Activated T-cell treated with anti-CD3 and anti-CD28 coated beads, Interleukin-2, amount 50 U/mL, for 72 hours (primary cell): ENCODE measurements around the gene DNAJC22. TPM values are rescaled to one million over a fixed set of nuclear protein-coding genes. Genes with fewer than 3 reads are reported as not detected.
A peak's percentile ranks its signal among the peaks of the same experiment; 100 is the strongest.

Source experiments
- ATAC-seq, 2 donors: fragments of 150-1000 bp; cut with Tn5 transposase; replicated peaks in 1 of 2; 2 replicates each; pipeline ENCODE4 v1.10.0; 2021; ENCODE audit warnings: moderate library complexity in 2 of 2, mild to moderate bottlenecking in 1 of 2
- DNase-seq, 2 donors: peaks; one replicate each; pipeline ENCODE4 v3.0.0; 2021 to 2022; ENCODE audit warnings: mixed read lengths in 1 of 2
- H3K27ac Mint-ChIP-seq: one replicate; pipeline ENCODE4 v1.8.0; 2022; ENCODE audit warnings: mild to moderate bottlenecking, moderate library complexity, mixed read lengths
- H3K27me3 Mint-ChIP-seq: one replicate; pipeline ENCODE4 v1.8.0; 2022; ENCODE audit warnings: low read depth, mixed read lengths
- H3K36me3 Mint-ChIP-seq, 2 donors: one replicate each; pipeline ENCODE4 v1.8.0; 2022; ENCODE audit warnings: mixed read lengths in 2 of 2, mild to moderate bottlenecking in 1 of 2; ENCODE audit not compliant: insufficient read depth in 2 of 2
- H3K4me1 Mint-ChIP-seq: one replicate; pipeline ENCODE4 v1.8.0; 2022; ENCODE audit warnings: low read depth, mixed read lengths
- H3K4me3 Mint-ChIP-seq, 2 donors: one replicate each; pipeline ENCODE4 v1.8.0; 2022; ENCODE audit warnings: mild to moderate bottlenecking in 2 of 2, mixed read lengths in 2 of 2, moderate library complexity in 2 of 2
- H3K9me3 Mint-ChIP-seq, 2 donors: one replicate each; pipeline ENCODE4 v1.8.0; 2022; ENCODE audit warnings: mixed read lengths in 2 of 2
- total RNA-seq, 2 donors: library from RNA; stranded (reverse); gene quantifications; one replicate each; pipeline ENCODE4 v1.2.3, GENCODE V29; 2022

Gene DNAJC22
- total RNA-seq, 2 donors from 2014 or later = 0.05 TPM; not detected in 1

DNA sequence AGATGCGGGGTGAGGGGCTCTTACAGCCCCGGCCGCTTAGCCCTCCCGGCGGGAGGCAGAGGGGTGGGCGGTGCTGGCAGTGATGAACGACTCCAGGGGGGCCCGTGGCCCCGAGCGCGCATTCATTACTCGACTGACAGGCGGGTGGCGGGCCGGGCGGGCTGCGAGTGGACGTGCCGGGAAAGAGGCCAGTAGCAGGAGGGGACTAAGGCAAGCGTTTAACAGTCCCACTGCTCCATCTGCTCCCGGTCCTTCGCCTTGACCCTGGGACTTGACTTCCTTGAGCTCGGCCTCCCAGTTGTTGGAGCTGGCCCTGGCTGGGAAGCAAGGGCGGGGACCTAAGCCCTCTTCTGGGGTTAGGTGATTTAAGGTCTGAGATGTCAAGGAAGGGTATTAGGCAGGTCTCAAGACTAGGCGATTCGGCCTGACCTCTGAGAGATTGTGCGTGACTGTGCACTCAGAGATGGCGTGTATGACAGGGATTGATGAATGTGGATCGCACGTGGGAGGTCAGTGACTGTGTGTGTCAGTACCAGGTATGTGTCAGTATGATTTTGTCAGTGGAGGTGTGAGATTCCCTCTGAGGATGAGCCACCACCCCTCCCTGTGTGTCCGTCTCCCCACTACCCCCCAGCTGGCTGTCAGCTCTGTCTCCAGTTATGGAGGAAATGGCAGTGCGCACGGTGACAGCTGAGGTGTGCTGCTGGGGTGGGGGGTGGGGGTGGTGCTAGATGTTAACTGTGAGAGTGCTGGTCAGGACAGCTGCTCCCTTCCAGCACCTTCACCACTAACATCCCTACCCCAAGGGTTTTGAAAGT is 3.6 kb upstream of the DNAJC22 start:
- Mint-ChIP-seq H3K4me3 (peak overlapping the region; percentile 44 to 78), H3K27ac (no peak overlapping the region), H3K36me3 (no peaks in the 10 kb centered on the region), H3K4me1 (peaks cover 40% of the 10 kb centered on the region), H3K9me3 (no peaks in the 10 kb centered on the region), H3K27me3 (peaks cover 80% of the 10 kb centered on the region)
- DNase-seq = peak; percentile 59 to 69
- ATAC-seq = peak; percentile 65 to 66

DNA sequence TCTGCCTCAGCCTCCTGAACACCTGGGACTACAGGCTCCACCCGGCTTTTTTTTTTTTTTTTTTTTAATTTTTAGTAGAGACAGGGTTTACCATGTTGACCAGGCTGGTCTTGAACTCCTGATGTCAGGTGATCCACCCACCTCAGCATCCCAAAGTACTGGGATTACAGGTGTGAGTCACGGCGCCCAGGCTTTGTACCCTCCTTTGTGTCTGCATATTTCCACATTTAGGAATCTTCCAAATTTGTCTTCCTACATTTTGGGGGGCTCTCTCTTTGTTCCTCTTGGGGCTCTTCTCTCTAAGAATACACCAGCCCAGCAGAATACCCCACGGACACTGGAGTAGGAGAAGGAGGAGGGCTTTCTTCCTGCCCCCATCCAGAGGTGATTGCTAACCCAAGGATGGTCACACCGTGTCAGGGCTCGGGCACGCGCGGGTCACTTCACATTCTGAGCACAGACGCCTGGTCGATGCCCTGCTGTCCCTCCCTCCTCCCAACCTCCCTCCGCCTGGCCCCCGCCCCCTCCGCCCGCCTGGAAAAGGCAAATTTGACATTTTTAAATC is 2.1 kb upstream of the DNAJC22 start:
- H3K36me3 Mint-ChIP-seq = no peaks in the 10 kb centered on the region
- ATAC-seq (no peak), DNase-seq (no peak)
- H3K27ac Mint-ChIP-seq = no peak overlapping the region
- peaks cover 40% of the 10 kb centered on the region for H3K4me1 Mint-ChIP-seq
- H3K4me3 Mint-ChIP-seq = no peak overlapping the region
- H3K27me3 Mint-ChIP-seq = peaks cover 77% of the 10 kb centered on the region
- no peaks in the 10 kb centered on the region for H3K9me3 Mint-ChIP-seq

DNA sequence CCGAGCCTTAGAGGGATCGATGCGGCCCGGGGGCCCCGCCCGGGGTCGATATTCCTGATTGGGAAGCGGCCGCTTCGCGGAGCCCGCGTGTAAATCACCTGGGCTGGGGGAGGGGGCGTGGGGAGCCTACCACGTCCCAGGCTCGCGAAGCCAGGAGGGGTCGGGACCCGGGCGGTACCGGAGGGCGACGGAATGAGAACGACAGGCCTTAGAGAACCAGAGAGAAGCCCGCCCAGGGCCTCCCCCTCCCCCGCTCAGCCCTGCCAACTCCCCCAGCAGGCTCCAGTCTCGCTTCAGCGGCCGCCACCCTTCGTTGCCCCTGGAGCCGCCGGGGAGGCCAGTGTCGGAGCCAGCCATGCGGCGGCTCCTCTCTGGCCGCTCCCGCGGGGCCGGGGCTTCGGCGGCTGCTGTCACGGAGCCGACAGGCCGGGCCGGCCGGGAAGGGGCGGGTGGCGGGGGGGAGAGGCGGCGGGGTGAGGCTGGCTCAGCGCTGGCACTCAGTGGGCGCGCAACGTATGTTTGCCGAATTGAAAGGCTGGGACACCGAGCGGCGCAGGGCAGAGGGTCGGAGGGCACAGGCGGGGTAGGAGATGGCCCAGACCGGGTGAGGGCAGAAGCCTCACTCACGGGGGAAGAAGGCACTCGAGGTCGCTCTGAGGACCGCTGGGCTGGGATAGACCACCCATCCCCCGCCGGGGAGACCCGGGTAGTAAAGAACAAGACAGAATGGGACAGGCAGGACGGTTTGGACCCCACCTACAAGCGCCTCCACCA is 1.4 kb upstream of the DNAJC22 start:
- Mint-ChIP-seq H3K9me3 (no peaks in the 10 kb centered on the region), H3K4me3 (peak overlapping the region; percentile 82 to 86), H3K4me1 (peaks cover 40% of the 10 kb centered on the region), H3K36me3 (no peaks in the 10 kb centered on the region), H3K27me3 (peaks cover 75% of the 10 kb centered on the region), H3K27ac (no peak overlapping the region)
- no peak for DNase-seq
- no peak for ATAC-seq

DNA sequence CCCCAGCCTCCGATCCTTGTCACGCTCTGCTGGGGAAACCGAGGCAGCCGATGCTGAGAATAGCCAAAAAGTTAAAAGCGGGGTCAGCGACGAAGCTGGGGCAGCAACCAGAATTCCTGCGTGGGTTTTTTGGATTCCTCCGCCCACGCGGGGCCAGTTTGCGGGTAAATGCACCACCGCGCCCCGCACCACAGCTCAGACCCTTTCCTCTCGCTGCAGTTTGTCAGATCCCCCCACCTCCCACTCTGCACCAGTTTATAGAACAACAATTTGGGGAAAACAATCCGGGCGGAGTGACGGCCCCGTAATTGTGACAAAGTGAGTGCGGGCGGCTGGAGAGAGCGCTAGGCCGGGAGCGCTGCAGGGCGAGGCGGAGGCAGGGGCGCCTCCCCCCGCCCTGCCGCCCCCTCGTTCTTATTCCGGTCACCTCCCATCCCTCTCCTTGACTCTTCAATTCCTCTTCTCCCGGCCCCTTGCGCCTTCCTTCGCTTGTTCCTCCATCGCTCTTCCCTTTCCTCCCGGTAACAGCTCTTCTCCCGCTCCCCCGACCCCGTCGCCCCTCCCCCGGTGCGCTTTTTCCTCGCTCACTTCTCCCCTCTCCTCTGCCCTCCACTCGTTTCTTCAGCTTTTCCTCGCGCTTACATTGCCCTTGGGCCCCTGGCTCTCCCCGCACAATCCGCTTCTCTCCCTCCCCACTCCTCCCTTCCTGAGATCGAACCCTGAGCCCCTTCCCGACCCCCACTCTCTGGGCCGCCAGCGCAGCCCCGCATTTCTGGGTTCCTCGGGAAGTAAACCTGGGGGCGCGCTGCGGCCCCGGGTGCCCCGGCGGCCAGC is 646 bp upstream of the DNAJC22 start:
- no peak for ATAC-seq
- H3K27me3 Mint-ChIP-seq = peaks cover 75% of the 10 kb centered on the region
- peak overlapping the region; percentile 82 to 86 for H3K4me3 Mint-ChIP-seq
- no peak for DNase-seq
- peaks cover 40% of the 10 kb centered on the region for H3K4me1 Mint-ChIP-seq
- H3K9me3 Mint-ChIP-seq = no peaks in the 10 kb centered on the region
- H3K27ac Mint-ChIP-seq = no peak overlapping the region
- no peaks in the 10 kb centered on the region for H3K36me3 Mint-ChIP-seq

DNA sequence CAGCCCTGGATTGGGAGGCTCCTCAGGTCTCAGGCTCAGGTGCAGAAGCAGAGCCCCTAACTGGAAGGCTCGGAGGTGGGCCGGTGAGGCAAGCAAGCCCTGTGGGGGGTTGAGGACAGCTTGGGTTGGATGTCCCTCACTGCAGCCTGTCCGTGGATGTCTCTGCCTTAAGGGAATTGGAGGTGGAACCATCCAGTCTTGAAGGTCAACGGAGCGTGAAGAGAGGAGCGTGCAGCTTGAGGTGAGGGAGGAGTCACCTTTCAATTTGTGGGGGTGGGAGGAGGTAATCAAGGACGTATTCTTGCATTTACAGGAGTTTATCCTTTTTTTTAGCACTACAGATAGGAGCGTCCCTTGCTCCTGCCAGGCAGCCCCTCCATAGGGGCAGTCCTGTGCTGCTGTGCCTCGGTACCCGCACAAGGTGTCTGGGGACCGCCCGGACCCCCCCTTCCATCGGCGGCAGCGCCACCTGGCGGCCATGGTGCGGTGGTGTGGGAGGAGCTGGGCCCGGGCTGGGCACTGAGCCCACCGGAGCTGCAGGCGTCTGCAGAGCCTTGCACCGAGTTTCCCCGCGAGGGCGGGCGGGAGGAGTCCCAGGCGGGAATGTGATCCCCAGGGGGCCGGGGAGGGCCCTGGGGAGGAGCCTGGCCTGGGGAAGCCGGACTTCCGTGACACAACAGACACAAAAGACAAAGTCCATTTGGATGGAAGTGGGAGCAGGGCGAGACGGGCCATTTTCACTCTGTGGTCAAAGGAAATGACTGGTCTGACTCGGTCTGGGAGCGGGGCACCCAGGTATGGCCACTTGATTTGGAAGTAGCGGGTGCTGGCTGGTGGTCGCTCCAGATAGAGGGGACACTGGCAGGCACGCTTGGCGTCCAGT is 864 bp downstream of the DNAJC22 start:
- ATAC-seq (peak; percentile 69 to 71), DNase-seq (peak; percentile 84 to 85)
- Mint-ChIP-seq H3K36me3 (no peaks in the 10 kb centered on the region), H3K4me1 (peaks cover 40% of the 10 kb centered on the region), H3K27ac (no peak overlapping the region), H3K27me3 (peaks cover 70% of the 10 kb centered on the region), H3K9me3 (no peaks in the 10 kb centered on the region), H3K4me3 (peak overlapping the region; percentile 82 to 86)

DNA sequence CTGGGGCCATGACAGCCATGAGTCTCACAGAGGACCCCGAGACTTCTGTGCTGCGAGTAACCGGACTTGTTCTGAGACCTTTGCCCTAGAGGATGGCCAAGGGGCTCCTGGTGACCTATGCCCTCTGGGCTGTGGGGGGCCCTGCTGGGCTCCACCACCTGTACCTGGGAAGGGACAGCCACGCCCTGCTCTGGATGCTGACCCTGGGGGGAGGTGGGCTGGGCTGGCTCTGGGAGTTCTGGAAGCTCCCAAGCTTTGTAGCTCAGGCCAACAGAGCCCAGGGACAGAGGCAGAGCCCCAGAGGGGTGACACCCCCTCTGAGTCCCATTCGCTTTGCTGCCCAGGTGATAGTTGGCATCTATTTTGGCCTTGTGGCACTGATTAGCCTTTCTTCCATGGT is 2.1 kb downstream of the DNAJC22 start:
- Mint-ChIP-seq H3K36me3 (no peaks in the 10 kb centered on the region), H3K4me1 (peaks cover 27% of the 10 kb centered on the region), H3K4me3 (no peak overlapping the region), H3K9me3 (no peaks in the 10 kb centered on the region), H3K27ac (no peak overlapping the region), H3K27me3 (peaks cover 64% of the 10 kb centered on the region)
- no peak for DNase-seq
- no peak for ATAC-seq

DNA sequence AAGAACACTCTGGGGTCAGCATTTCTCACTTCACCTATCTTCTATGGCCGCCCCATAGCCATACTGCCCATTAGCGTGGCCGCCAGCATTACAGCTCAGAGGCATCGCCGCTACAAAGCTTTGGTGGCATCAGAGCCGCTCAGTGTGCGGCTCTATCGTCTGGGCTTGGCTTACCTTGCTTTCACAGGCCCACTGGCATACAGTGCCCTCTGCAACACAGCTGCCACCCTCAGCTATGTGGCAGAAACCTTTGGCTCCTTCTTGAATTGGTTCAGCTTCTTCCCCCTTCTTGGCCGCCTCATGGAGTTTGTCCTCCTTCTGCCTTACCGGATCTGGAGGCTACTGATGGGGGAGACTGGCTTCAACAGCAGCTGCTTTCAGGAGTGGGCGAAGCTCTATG is 2.6 kb downstream of the DNAJC22 start:
- DNase-seq (no peak), ATAC-seq (no peak)
- H3K9me3 Mint-ChIP-seq = no peaks in the 10 kb centered on the region
- H3K27ac Mint-ChIP-seq = no peak overlapping the region
- H3K4me3 Mint-ChIP-seq = no peak overlapping the region
- H3K4me1 Mint-ChIP-seq = peaks cover 22% of the 10 kb centered on the region
- peaks cover 61% of the 10 kb centered on the region for H3K27me3 Mint-ChIP-seq
- no peaks in the 10 kb centered on the region for H3K36me3 Mint-ChIP-seq

DNA sequence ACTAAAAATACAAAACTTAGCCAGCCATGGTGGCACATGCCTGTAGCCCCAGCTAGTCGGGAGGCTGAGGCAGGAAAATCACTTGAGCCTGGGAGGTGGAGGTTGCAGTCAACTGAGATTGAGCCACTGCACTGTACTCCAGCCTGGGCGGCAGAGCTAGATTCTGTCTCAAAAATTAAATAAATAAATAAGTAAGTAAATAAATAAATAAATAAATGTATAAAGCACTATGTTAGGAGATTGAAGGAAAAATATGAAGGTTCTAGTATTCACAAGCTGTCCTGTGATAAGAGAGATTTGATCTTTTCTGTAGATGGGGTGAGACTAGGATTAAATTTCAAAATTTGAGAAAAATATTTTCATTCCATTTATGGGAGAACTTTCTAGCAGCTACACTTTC is 5.7 kb downstream of the DNAJC22 start:
- Mint-ChIP-seq H3K9me3 (no peaks in the 10 kb centered on the region), H3K27ac (no peak overlapping the region), H3K36me3 (no peaks in the 10 kb centered on the region), H3K4me3 (no peak overlapping the region), H3K27me3 (peaks cover 60% of the 10 kb centered on the region), H3K4me1 (peaks cover 2% of the 10 kb centered on the region)
- DNase-seq = no peak
- no peak for ATAC-seq

DNA sequence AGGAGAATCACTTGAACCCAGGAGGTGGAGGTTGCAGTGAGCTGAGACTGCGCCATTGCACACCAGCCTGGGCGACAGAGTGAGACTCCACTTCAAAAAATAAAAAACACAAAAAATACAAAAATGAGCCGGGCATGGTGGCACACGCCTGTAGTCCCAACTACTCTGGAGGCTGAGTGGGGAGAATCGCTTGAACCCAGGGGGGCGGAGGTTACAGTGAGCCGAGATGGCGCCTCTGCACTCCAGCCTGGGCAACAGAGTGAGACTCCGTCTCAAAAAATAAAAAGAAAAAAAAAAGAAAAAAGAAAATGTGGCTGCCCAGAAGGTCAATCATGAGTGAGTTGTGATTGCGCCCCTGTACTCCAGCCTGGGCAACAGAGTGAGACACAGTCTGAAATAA is 9.2 kb downstream of the DNAJC22 start:
- Mint-ChIP-seq H3K9me3 (no peaks in the 10 kb centered on the region), H3K27me3 (peaks cover 32% of the 10 kb centered on the region), H3K27ac (no peak overlapping the region), H3K4me3 (no peak overlapping the region), H3K36me3 (no peaks in the 10 kb centered on the region), H3K4me1 (peaks cover 11% of the 10 kb centered on the region)
- no peak for ATAC-seq
- DNase-seq = no peak

DNA sequence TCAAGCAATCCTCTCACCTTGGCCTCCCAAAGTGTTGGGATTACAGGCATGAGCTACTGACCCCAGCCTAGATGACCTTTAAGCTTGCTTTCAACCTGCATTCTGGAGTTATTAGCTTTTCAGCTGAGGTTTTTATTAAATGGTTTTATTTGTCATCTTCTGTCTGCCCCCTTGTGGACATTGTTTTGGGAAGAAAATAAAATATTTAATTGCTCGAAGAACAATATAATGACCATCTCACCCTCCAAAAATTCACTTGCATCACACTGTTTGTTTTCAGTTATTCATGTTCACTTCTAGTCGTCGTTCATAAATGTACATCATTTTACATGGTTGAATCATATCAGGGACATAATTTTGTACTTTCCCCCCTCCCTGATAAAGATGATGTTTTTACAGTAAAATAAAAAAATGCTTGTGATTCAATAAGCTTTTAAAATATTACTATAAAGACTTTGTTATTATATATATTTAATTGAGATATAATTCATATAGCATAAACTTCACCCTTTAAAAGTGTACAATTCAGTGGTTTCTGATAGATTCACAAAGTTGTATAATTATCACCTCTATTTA is 10.5 kb downstream of the DNAJC22 start:
- no peak for DNase-seq
- Mint-ChIP-seq H3K9me3 (no peaks in the 10 kb centered on the region), H3K36me3 (no peaks in the 10 kb centered on the region), H3K4me1 (peaks cover 11% of the 10 kb centered on the region), H3K27me3 (peaks cover 27% of the 10 kb centered on the region), H3K4me3 (no peak overlapping the region), H3K27ac (no peak overlapping the region)
- ATAC-seq = no peak

DNA sequence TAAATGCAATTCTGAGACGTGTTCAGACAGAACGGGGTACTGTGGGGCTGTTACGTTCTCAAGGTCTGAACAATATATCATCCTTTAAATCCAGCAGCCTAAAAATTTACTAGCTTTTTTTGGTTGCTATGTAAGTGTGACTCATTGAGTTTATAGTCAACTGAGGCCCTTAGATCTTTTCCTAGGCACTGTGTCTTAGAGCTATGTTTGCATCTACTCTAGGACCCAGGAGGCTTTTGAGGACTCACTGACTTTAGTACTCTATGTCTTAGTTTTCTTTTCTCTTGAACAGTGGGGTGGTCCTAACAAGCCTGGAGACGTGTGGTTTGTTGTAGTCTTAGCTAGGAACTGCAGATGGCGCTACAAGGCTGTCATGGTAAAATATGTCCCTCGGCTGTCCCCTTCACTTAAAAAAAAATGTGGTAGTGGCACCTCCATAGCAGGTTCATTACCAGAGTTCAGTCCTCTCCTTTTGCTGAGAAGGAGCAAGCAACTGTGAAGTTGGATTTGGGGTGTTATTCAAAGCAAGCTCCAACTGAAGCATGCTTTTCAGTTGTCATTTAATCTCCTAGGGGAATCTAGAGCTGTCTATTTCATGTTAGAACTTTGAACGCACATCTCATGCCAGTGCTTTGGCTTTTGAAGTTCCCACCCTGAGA is 11.9 kb downstream of the DNAJC22 start:
- no peak overlapping the region for H3K4me3 Mint-ChIP-seq
- no peak overlapping the region for H3K27ac Mint-ChIP-seq
- peaks cover 20% of the 10 kb centered on the region for H3K27me3 Mint-ChIP-seq
- H3K9me3 Mint-ChIP-seq = no peaks in the 10 kb centered on the region
- ATAC-seq (peak; percentile 88 to 93), DNase-seq (peak; percentile 61 to 65)
- H3K36me3 Mint-ChIP-seq = no peaks in the 10 kb centered on the region
- peaks cover 11% of the 10 kb centered on the region for H3K4me1 Mint-ChIP-seq
